Neural crest cell (in vitro differentiated cells): Measurements from ENCODE around the gene ARHGAP22. TPM values are rescaled to one million over a fixed set of nuclear protein-coding genes. Genes with fewer than 3 reads are reported as not detected.

Experiments used
- DNase-seq: peaks from one replicate; pipeline ENCODE4 v3.0.0; 2021; ENCODE audit warnings: low read depth, mixed read lengths, low spot score
- H3K27ac Mint-ChIP-seq: one replicate; pipeline ENCODE4 v1.8.0; 2021; ENCODE audit warnings: mild to moderate bottlenecking, mixed read lengths; ENCODE audit not compliant: unreplicated experiment
- H3K27me3 Mint-ChIP-seq: 2 replicates; pipeline ENCODE4 v1.8.0; 2021; ENCODE audit warnings: low read depth, mild to moderate bottlenecking, mixed read lengths
- H3K36me3 Mint-ChIP-seq: 2 replicates; pipeline ENCODE4 v1.8.0; 2021; ENCODE audit warnings: low read depth, mild to moderate bottlenecking, mixed read lengths
- H3K4me1 Mint-ChIP-seq: 2 replicates; pipeline ENCODE4 v1.8.0; 2021; ENCODE audit warnings: mixed read lengths
- H3K4me3 Mint-ChIP-seq: one replicate; pipeline ENCODE4 v1.8.0; 2021; ENCODE audit warnings: mild to moderate bottlenecking, mixed read lengths
- H3K9me3 Mint-ChIP-seq: 2 replicates; pipeline ENCODE4 v1.8.0; 2021; ENCODE audit warnings: mixed read lengths
- CTCF ChIP-seq: fragments of 200-600 bp; sonication (generic); conservative IDR thresholded peaks from 2 replicates; pipeline ENCODE4 v1.5.0; 2021; ENCODE audit warnings: antibody characterized with exemption, mild to moderate bottlenecking
- total RNA-seq: library from RNA; stranded (reverse); gene quantifications from 2 replicates; pipeline ENCODE4 v1.2.1, GENCODE V29; 2021

The ARHGAP22 gene
- total RNA-seq, 1 donor from 2014 or later = 5.2 TPM

GRCh38 chr10:48627984-48628609, 23.2 kb upstream of the ARHGAP22 start:
- Mint-ChIP-seq H3K4me3 (no peak overlapping the region), H3K36me3 (no peaks in the 10 kb centered on the region), H3K27ac (no peak overlapping the region), H3K9me3 (peaks cover 3% of the 10 kb centered on the region), H3K27me3 (peaks cover 9% of the 10 kb centered on the region), H3K4me1 (no peaks in the 10 kb centered on the region)
- no peak for TF ChIP-seq CTCF
- no peak for DNase-seq

GRCh38 chr10:48626986-48627731, 22.3 kb upstream of the ARHGAP22 start:
- no peak for TF ChIP-seq CTCF
- H3K36me3 Mint-ChIP-seq = no peaks in the 10 kb centered on the region
- peaks cover 3% of the 10 kb centered on the region for H3K9me3 Mint-ChIP-seq
- no peak overlapping the region for H3K27ac Mint-ChIP-seq
- H3K4me3 Mint-ChIP-seq = no peak overlapping the region
- peaks cover 2% of the 10 kb centered on the region for H3K27me3 Mint-ChIP-seq
- no peak for DNase-seq
- no peaks in the 10 kb centered on the region for H3K4me1 Mint-ChIP-seq

DNA sequence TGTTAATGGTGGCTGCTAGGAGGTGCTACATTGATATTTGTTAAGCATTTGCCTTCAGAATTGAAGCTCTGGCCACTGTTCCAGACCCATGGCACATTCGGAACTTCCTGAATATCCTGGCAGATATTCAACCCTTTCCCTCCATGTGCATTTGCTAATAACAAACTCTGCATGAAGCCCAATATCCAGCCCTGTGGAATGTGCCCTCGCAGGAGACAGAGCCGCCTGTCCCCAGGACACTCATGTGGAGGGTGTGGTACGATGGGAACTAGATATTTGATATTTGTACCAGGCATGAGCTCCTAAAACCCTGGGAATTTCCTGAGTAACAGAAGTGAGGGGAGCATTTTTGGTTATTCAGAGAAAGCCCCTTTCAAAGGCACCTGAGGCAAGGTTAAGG, 21.6 kb upstream of the ARHGAP22 start:
- H3K36me3 Mint-ChIP-seq = no peaks in the 10 kb centered on the region
- no peaks in the 10 kb centered on the region for H3K4me1 Mint-ChIP-seq
- no peak overlapping the region for H3K4me3 Mint-ChIP-seq
- peaks cover 7% of the 10 kb centered on the region for H3K9me3 Mint-ChIP-seq
- H3K27ac Mint-ChIP-seq = no peak overlapping the region
- no peak for DNase-seq
- H3K27me3 Mint-ChIP-seq = no peaks in the 10 kb centered on the region
- TF ChIP-seq CTCF = no peak

DNA sequence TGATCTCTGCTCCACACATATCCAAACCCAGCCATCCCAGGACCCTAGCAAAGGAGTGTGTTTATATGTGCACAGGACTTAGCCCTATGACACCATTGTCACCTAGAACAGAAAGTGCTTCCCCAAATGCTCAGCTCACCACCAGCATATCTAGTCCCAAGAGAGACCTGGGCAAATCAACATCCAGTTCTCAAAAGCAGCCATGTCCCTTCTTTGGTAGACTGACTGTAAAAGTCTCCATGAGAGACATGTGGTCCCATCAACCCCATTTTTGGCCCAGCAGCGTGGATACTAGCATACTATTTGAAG, 20.9 kb upstream of the ARHGAP22 start:
- H3K9me3 Mint-ChIP-seq = peaks cover 7% of the 10 kb centered on the region
- H3K4me1 Mint-ChIP-seq = no peaks in the 10 kb centered on the region
- no peak overlapping the region for H3K27ac Mint-ChIP-seq

GRCh38 chr10:48623607-48624132, 18.8 kb upstream of the ARHGAP22 start:
- Mint-ChIP-seq H3K9me3 (peaks cover 7% of the 10 kb centered on the region), H3K4me3 (no peak overlapping the region), H3K36me3 (no peaks in the 10 kb centered on the region), H3K27ac (no peak overlapping the region), H3K27me3 (no peaks in the 10 kb centered on the region), H3K4me1 (no peaks in the 10 kb centered on the region)
- DNase-seq = no peak
- no peak for TF ChIP-seq CTCF

More for the DNA sequence above, 20.9 kb upstream of the ARHGAP22 start:
- no peak for TF ChIP-seq CTCF
- no peak for DNase-seq
- Mint-ChIP-seq H3K4me3 (no peak overlapping the region), H3K27me3 (no peaks in the 10 kb centered on the region), H3K36me3 (no peaks in the 10 kb centered on the region)
